NCI-H1105 treated with DMSO at 0.1 percent for 48 hours (cell line): ENCODE data around the gene FAM131C.

Experiments used
- DNase-seq: peaks from one replicate; lab custom pipeline; 2025; lab: John Stamatoyannopoulos, UW

Gene FAM131C

DNA sequence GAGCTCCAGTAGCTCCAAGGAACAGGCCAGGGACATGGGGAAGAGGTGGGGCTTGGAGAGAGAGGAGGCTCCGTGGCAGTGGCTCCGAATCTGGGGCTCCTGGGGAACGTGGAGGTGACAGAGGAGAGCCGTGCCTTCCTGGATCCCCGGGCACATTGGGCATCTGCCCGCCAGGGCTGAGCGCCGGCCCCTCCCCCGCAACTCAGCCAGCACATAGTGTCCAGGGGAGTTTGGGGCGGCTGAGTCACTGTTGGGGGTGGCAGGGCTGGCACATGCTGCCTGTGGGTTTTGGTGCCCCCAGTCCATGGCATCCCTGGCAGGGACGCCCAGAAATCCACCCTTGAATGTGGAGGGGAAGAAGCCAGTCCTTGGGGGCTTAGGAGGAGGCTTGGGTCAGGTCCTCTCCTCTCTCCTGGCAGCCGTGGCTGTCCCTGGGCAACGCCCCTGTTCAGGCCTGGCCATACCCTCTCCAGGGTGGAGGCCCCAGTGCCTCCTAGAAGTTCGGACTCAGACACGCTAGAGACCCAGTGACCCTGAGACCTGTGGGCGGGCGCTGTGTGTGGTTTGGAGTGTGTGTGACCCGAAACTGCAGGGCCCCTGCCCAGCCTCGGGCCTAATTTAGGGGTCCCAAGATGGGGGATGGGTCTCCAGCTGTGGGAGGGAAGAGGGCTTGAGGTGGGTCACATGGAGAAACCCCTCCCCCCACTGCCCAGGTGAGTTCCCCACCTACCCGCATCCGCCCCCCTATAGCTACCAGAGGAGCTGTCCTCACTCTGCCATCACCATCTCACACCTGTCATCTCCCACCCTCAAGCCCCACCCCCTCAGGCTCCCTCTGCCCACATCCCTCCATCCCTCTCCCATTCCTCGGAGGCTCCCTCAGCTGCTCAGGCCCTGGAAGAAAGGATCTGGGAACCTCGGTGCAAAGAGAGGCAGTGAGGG, 57.2 kb downstream of the FAM131C start:
- no peak for DNase-seq

GRCh38 chr1:16015491-16015890, 58.0 kb downstream of the FAM131C start:
- DNase-seq: no peak

GRCh38 chr1:16014509-16015482, 58.7 kb downstream of the FAM131C start:
- DNase-seq: no peak

DNA sequence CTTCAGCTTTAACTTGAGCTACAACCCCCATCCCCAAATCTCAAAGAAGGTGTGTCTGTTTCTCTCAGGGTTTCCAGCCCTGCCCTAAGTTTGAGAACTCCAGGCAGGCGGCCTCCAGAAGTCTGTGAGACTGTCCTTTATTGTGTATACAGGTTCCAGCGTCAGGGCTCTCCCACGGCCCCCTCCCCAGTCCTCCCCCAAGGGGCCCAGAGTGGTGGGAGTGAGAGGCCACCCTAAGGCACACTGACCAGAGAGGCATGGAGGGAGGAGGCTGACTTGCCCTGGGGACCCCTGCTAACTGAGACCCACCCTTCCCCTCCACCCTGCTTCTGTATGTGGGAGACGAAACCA, 59.6 kb downstream of the FAM131C start:
- DNase-seq: no peak

DNA sequence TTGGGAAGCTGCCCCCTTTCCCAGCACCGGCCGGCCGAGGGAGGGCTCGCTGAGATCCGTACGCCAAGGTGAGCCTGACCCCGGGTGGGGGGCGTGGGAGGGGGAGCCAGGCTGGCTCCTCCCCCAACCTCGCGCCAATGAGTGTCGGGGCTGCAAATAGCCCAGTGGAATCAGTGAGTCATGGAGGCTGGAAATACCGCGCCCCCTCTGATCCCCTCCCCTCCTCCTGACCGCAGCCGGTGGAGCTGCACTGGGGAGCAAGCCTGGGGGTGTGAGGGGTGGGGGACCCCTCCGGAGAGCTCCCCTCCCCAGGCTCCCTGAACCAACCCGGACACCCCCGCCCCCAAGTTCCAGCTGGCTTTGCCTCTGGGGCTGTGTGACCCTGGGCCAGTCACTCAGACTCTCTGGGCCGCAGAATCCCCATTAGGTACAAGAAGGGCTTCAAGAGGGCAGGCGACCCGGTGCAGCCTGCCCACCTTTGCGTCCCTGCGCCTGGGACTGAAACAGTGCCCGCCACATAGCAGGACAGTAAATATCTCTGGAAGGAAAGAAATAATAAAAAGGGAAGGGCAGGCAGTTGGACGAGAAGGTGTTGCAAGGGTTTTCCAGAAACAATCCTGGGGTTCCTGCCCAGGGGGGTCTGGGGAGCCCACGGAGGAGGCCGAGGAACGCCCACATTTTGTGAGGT, 60.1 kb downstream of the FAM131C start:
- DNase-seq: no peak

GRCh38 chr1:16012590-16013219, 60.7 kb downstream of the FAM131C start:
- peak; percentile 18 for DNase-seq

- no peak for DNase-seq
Observed at GRCh38 chr1:16011936-16012589, 61.4 kb downstream of the FAM131C start.

GRCh38 chr1:16010837-16011236, 62.6 kb downstream of the FAM131C start:
- DNase-seq: no peak

- no peak for DNase-seq
Observed at GRCh38 chr1:16009678-16010077, 63.8 kb downstream of the FAM131C start.

- DNase-seq: peak; percentile 54
Observed at GRCh38 chr1:16009030-16009460, 64.4 kb downstream of the FAM131C start.
